Stimulated activated CD8-positive, alpha-beta memory T cell treated with anti-CD3 and anti-CD28 coated beads, Interleukin-15, amount 100 ng/mL, for 4 hours (primary cell): ENCODE results near the gene C1QTNF2.

Experiments
- DNase-seq, 2 donors: peaks; one replicate each; pipeline ENCODE4 v3.0.0-alpha.2; 2020; ENCODE audit warnings: low read depth in 2 of 2

Gene C1QTNF2

GRCh38 chr5:160371294-160371693, 868 bp upstream of the C1QTNF2 start:
- no peak for DNase-seq

GRCh38 chr5:160370713-160371034, 248 bp upstream of the C1QTNF2 start:
- no peak for DNase-seq

GRCh38 chr5:160367885-160368284, 2.5 kb downstream of the C1QTNF2 start:
- DNase-seq, result no peak

- DNase-seq, result no peak
Measured at GRCh38 chr5:160367261-160367660, 3.2 kb downstream of the C1QTNF2 start.

- DNase-seq, result no peak
Measured at GRCh38 chr5:160366230-160366629, 4.2 kb downstream of the C1QTNF2 start.

- no peak for DNase-seq
Measured at GRCh38 chr5:160363660-160364395, 6.6 kb downstream of the C1QTNF2 start.

- no peak for DNase-seq
Measured at GRCh38 chr5:160363211-160363610, 7.2 kb downstream of the C1QTNF2 start.

GRCh38 chr5:160361624-160362228, 8.7 kb downstream of the C1QTNF2 start:
- DNase-seq, result no peak

GRCh38 chr5:160360310-160360709, 10.1 kb downstream of the C1QTNF2 start:
- no peak for DNase-seq

GRCh38 chr5:160359816-160360215, 10.6 kb downstream of the C1QTNF2 start:
- DNase-seq, result no peak

- no peak for DNase-seq
Measured at GRCh38 chr5:160359242-160359641, 11.2 kb downstream of the C1QTNF2 start.

GRCh38 chr5:160357861-160358411, 12.5 kb downstream of the C1QTNF2 start:
- no peak for DNase-seq

- no peak for DNase-seq
Measured at GRCh38 chr5:160357394-160357793, 13.0 kb downstream of the C1QTNF2 start.

GRCh38 chr5:160356550-160357347, 13.7 kb downstream of the C1QTNF2 start:
- no peak for DNase-seq

GRCh38 chr5:160354666-160355065, 15.8 kb downstream of the C1QTNF2 start:
- DNase-seq, result no peak

- DNase-seq, result no peak
Measured at GRCh38 chr5:160353379-160353778, 17.0 kb downstream of the C1QTNF2 start.

- no peak for DNase-seq
Measured at GRCh38 chr5:160352308-160352707, 18.1 kb downstream of the C1QTNF2 start.

GRCh38 chr5:160349935-160350303, 20.5 kb downstream of the C1QTNF2 start:
- no peak for DNase-seq

GRCh38 chr5:160349249-160349934, 21.0 kb downstream of the C1QTNF2 start:
- no peak for DNase-seq

- no peak for DNase-seq
Measured at GRCh38 chr5:160348080-160348479, 22.3 kb downstream of the C1QTNF2 start.

GRCh38 chr5:160347448-160347847, 23.0 kb downstream of the C1QTNF2 start:
- no peak for DNase-seq

- no peak for DNase-seq
Measured at GRCh38 chr5:160342413-160342941, 27.9 kb downstream of the C1QTNF2 start.
